CD4-positive, alpha-beta T cell (primary cell): Measurements from ENCODE around the gene TPP2. TPM values are rescaled to one million over a fixed set of nuclear protein-coding genes. Genes with fewer than 3 reads are reported as not detected.

ENCODE experiments used
- ATAC-seq: fragments of 200-7000 bp; cut with Tn5 transposase; one replicate; pipeline ENCODE4 v1.10.0; 2022; ENCODE audit warnings: mild to moderate bottlenecking; ENCODE audit not compliant: poor library complexity
- CTCF ChIA-PET: fragments of 350-600 bp; sonication (Branson Sonifier 250); formaldehyde crosslinking; loops from one replicate; lab custom pipeline; 2021; ENCODE audit warnings: antibody characterized with exemption, inconsistent platforms; lab: Charles Lee
- POLR2A ChIA-PET: fragments of 350-600 bp; sonication (Branson Sonifier 250); formaldehyde crosslinking; loops from one replicate; lab custom pipeline; 2021; ENCODE audit warnings: antibody characterized with exemption, inconsistent platforms; lab: Charles Lee
- DNase-seq, 14 experiments: peaks; one replicate each; pipeline ENCODE4 v3.0.0-alpha.2; 2013 to 2020; ENCODE audit warnings: mixed read lengths in 2 of 14
- H3K27ac ChIP-seq, 2 donors: one replicate each; pipeline versions ENCODE4 v1.5.1 to v1.7.0; 2013; ENCODE audit warnings: low read length in 2 of 2, low read depth in 1 of 2, mild to moderate bottlenecking in 1 of 2
- H3K27me3 ChIP-seq, 2 experiments: 1 replicate in 1 of 2; 2 replicates in 1 of 2; pipeline versions ENCODE4 v1.6.1 to v1.7.0; 2013; ENCODE audit warnings: low read length in 2 of 2, control low read depth in 1 of 2, mild to moderate bottlenecking in 1 of 2, moderate library complexity in 1 of 2; ENCODE audit not compliant: insufficient read depth in 2 of 2, control insufficient read depth in 1 of 2
- H3K36me3 ChIP-seq: one replicate; pipeline ENCODE4 v1.6.1; 2013; ENCODE audit warnings: low read length, control low read depth; ENCODE audit not compliant: insufficient read depth
- H3K4me1 ChIP-seq: one replicate; pipeline ENCODE4 v1.6.1; 2013; ENCODE audit warnings: low read length, control low read depth; ENCODE audit not compliant: insufficient read depth
- H3K4me3 ChIP-seq: one replicate; pipeline ENCODE4 v1.5.1; 2013; ENCODE audit warnings: mild to moderate bottlenecking, low read length, moderate library complexity
- H3K9me3 ChIP-seq, 2 experiments: 1 replicate in 1 of 2; 2 replicates in 1 of 2; pipeline versions ENCODE4 v1.6.1 to v1.7.0; 2013; ENCODE audit warnings: low read length in 2 of 2, mild to moderate bottlenecking in 2 of 2, control low read depth in 1 of 2, moderate library complexity in 1 of 2; ENCODE audit not compliant: control insufficient read depth in 1 of 2, insufficient read depth in 1 of 2
- H3K27ac Mint-ChIP-seq: one replicate; pipeline ENCODE4 v1.8.0; 2020; ENCODE audit warnings: mixed read lengths
- H3K27me3 Mint-ChIP-seq: one replicate; pipeline ENCODE4 v1.8.0; 2021; ENCODE audit warnings: mixed read lengths
- H3K36me3 Mint-ChIP-seq: one replicate; pipeline ENCODE4 v1.8.0; 2021; ENCODE audit warnings: low read depth, mixed read lengths
- H3K4me1 Mint-ChIP-seq: one replicate; pipeline ENCODE4 v1.8.0; 2021; ENCODE audit warnings: low read depth, mixed read lengths
- H3K4me3 Mint-ChIP-seq: one replicate; pipeline ENCODE4 v1.8.0; 2020; ENCODE audit warnings: mild to moderate bottlenecking, mixed read lengths
- H3K9me3 Mint-ChIP-seq: one replicate; pipeline ENCODE4 v1.8.0; 2020; ENCODE audit warnings: mixed read lengths
- CTCF ChIP-seq: fragments of 200-600 bp; IDR thresholded peaks from one replicate; pipeline ENCODE4 v1.8.0; 2022; ENCODE audit warnings: antibody characterized with exemption, mild to moderate bottlenecking
- intact Hi-C, 2 experiments: fragments of 100-400 bp; cut with DNase I in 1 of 2; cut with micrococcal nuclease in 1 of 2; formaldehyde crosslinking; loops; one replicate each; pipeline versions ENCODE4 v1.15.1 to v1.9.0; 2023 to 2025; cut with DNase I, micrococcal nuclease
- total RNA-seq, 174 experiments: library from RNA in 2 of 174; stranded (reverse) in 2 of 174; gene quantifications; one replicate each; pipeline ENCODE4 v1.2.3 and lab custom pipeline; 2021 to 2026

Gene TPP2
- total RNA-seq, 2 experiments from 2014 or later = 146 to 147 TPM

GRCh38 chr13:102631198-102631597 is 34.4 kb downstream of the TPP2 start:
- H3K36me3 ChIP-seq = peaks cover 95% of the 10 kb centered on the region
- H3K9me3 ChIP-seq = no peaks in the 10 kb centered on the region
- H3K4me1 Mint-ChIP-seq = no peaks in the 10 kb centered on the region
- POLR2A ChIA-PET = interaction anchor here (1.3 kb wide), 1 partner anchor 36 kb away, joined by 3 read pairs; no protein-coding TSS in a partner anchor
- ATAC-seq (no peak), DNase-seq (no peak)
- no peak overlapping the region for H3K27ac ChIP-seq
- no peak overlapping the region for H3K27ac Mint-ChIP-seq
- no peak overlapping the region for H3K4me3 Mint-ChIP-seq
- intact Hi-C loops = no loop called here
- H3K4me1 ChIP-seq = no peaks in the 10 kb centered on the region
- CTCF ChIA-PET = interaction anchor here (0.9 kb wide), 1 partner anchor 9 kb away, joined by 4 read pairs; no protein-coding TSS in a partner anchor
- no peak for TF ChIP-seq CTCF
- H3K36me3 Mint-ChIP-seq = peaks cover 100% of the 10 kb centered on the region
- H3K9me3 Mint-ChIP-seq = no peaks in the 10 kb centered on the region
- no peaks in the 10 kb centered on the region for H3K27me3 ChIP-seq
- no peak overlapping the region for H3K4me3 ChIP-seq
- H3K27me3 Mint-ChIP-seq = no peaks in the 10 kb centered on the region

- no peak overlapping the region for H3K4me3 Mint-ChIP-seq
- H3K36me3 ChIP-seq = peaks cover 87% of the 10 kb centered on the region
- no peak for TF ChIP-seq CTCF
- H3K27me3 ChIP-seq = no peaks in the 10 kb centered on the region
- H3K4me1 Mint-ChIP-seq = no peaks in the 10 kb centered on the region
- CTCF ChIA-PET = no interaction called here
- no peak for DNase-seq
- no peak for ATAC-seq
- no peak overlapping the region for H3K27ac ChIP-seq
- H3K4me3 ChIP-seq = no peak overlapping the region
- intact Hi-C loops = no loop called here
- no peaks in the 10 kb centered on the region for H3K9me3 ChIP-seq
- H3K4me1 ChIP-seq = no peaks in the 10 kb centered on the region
- no peak overlapping the region for H3K27ac Mint-ChIP-seq
- POLR2A ChIA-PET = no interaction called here
- H3K9me3 Mint-ChIP-seq = no peaks in the 10 kb centered on the region
- H3K36me3 Mint-ChIP-seq = peaks cover 98% of the 10 kb centered on the region
- H3K27me3 Mint-ChIP-seq = no peaks in the 10 kb centered on the region
Observed at GRCh38 chr13:102638741-102639140, 42.0 kb downstream of the TPP2 start.

- H3K27ac ChIP-seq = no peak overlapping the region
- no peak overlapping the region for H3K4me3 ChIP-seq
- H3K9me3 Mint-ChIP-seq = no peaks in the 10 kb centered on the region
- H3K36me3 ChIP-seq = peaks cover 86% of the 10 kb centered on the region
- no peaks in the 10 kb centered on the region for H3K27me3 Mint-ChIP-seq
- H3K27me3 ChIP-seq = no peaks in the 10 kb centered on the region
- H3K27ac Mint-ChIP-seq = no peak overlapping the region
- POLR2A ChIA-PET = interaction anchor here (1.3 kb wide), 1 partner anchor 45 kb away, joined by 3 read pairs; the partner anchor contains the start of gene TPP2
- H3K4me1 Mint-ChIP-seq = no peaks in the 10 kb centered on the region
- DNase-seq (no peak), ATAC-seq (no peak)
- H3K4me3 Mint-ChIP-seq = no peak overlapping the region
- H3K36me3 Mint-ChIP-seq = peaks cover 98% of the 10 kb centered on the region
- no peaks in the 10 kb centered on the region for H3K4me1 ChIP-seq
- CTCF ChIA-PET = interaction anchor here (0.6 kb wide), 1 partner anchor 10 kb away, joined by 3 read pairs; no protein-coding TSS in a partner anchor
- no peaks in the 10 kb centered on the region for H3K9me3 ChIP-seq
- no peak for TF ChIP-seq CTCF
- intact Hi-C loops = no loop called here
Observed at GRCh38 chr13:102642029-102642428, 45.2 kb downstream of the TPP2 start.
